LNCAP (cell line): ENCODE data around the gene WHRN.

ENCODE experiments used
- CTCF ChIP-seq: fragments of 450-650 bp; IDR thresholded peaks from 2 replicates; pipeline ENCODE4 v1.5.1; 2017; ENCODE audit warnings: mild to moderate bottlenecking

WHRN gene

GRCh38 chr9:114390952-114391351 lies 114.3 kb downstream of the WHRN start:
- no peak for TF ChIP-seq CTCF

DNA sequence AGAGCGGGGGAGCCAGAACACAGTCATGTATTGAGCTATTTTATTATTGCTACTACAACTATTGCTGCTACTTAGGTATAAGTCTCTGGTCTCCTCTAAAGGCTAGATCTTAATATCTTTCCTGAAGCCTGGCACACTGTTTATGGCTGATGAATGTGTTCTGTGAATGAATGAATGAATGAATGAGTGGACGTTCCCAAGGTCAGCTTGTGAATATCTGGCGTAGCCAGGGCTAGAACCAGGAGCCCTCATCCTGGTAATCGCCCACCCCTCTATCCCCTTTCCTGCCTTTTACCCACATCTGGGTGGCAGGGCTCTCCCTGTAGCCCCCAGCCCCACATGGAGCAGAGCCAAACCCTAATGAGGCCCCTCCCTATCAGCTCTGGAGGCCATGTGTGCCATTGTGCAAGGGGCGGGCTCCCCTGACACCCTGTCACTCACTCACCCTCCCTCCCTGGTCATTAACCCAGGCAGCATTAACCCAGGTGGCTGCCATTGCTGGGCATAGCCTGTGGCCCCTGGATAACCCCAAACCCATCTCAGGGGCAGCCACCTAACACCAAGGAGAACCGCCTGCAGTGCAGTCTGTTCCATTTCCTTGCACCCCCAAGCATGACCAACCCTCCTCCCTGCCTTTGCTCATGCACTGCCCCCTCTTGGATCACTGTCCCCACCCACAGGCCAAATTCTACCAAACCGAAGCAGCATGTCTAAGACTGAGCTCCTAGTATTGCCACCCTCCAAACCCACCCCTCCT lies 115.5 kb downstream of the WHRN start:
- no peak for TF ChIP-seq CTCF

DNA sequence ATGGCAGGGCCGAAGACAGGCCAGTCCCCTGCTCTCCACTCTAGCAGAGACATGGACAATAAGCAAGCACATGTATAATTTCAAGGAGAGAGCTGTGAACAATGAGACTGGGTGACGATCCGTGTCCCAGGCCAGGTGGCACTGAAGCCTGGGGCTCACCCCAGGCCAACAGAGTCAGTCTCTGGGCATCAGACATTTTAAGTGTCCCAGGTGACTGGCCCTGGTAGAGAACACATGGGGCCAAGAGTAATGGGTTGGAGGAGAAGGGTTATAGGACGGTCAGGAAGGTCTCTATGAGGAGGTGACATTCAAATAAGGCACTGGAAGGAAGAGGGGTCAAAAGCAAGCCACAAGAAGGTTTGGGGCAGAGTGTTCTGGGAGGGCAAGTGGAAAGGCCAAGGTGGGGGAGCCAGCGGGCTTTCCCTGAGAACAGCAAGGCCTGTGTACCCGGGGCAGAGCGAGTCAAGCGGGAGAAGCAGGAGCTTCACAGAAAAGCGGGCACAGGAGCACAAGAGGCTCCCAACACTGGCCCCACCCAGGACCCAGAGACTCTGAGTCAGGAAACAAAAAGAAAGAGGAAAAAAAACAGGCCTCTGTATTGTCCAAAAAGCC lies 116.4 kb downstream of the WHRN start:
- TF ChIP-seq CTCF, result no peak

DNA sequence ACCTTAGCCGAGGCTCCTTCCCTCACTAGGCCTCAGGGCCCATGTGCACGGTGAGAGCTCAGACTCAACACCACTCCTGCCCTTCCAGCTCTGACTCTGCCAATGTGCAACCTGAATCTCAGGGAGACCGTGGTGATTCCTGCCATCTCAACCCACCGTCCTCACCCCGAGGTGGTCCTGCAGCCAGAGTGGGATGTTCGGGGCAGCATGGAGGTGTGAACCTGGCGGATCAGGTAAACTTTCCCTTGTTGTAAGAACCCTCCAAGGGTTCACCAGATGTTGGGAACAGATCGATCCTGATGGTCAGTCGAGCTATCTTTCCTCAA lies 117.0 kb downstream of the WHRN start:
- TF ChIP-seq CTCF, result no peak

- no peak for TF ChIP-seq CTCF
Measured at GRCh38 chr9:114387680-114388356, 117.5 kb downstream of the WHRN start, which contains the start of gene AKNA. AKNA (minus strand) TSS chr9:114387982; CDS start chr9:114381333, 6,649 bp downstream.

DNA sequence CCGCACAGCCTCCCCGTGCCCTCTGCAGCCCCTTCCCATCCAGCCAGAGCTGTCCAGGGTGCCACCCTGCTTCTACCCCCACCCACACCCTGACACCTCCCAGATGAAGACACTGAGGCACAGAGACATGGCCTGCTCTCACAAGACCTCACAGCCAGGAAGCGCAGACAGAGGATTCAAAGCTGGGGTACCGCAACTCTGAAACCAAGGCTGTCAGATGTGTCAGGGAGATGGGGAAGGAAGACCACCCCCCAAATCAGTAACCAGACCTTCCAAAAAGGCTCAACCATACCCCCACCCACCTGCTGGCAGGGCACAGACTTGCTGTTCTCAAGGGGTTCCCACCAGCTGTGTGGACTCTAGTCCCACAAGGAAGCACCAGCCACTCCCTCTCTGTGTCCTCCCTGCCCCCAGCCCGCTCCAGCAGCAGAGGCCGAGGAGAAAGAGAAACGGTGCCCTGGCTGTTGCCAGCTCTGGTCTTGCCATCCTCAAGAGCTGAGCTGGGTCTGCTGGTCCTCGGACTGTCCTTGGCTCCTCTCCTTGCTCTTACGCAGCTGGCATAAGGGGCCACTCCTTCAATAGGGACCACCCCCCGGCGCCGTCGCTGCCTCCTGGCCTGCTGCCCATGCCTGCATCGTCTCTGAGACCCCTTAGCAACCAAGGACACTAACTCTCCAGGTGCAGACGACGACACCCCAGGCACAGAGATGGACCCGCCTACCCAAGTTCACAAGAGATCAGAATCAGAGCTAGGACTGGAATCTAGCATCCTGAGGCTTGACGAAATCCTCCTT lies 118.2 kb downstream of the WHRN start:
- TF ChIP-seq CTCF, result no peak

GRCh38 chr9:114386361-114386885 lies 118.8 kb downstream of the WHRN start:
- no peak for TF ChIP-seq CTCF
